Measurements from ENCODE around the gene ST6GALNAC5.

GRCh38 chr1:76870037-76870436, 2.8 kb downstream of the ST6GALNAC5 start:
- no peak for TF ChIP-seq CTCF (IDR thresholded peaks at IDR 0.05)
- no peak for TF ChIP-seq POLR2A (IDR thresholded peaks at IDR 0.05)
- no peak for TF ChIP-seq EP300 (IDR thresholded peaks at IDR 0.05)

Data from suprapubic skin (tissue), 3 donors.